H1 (cell line): ENCODE results near the gene GCKR. TPM values are rescaled to one million over a fixed set of nuclear protein-coding genes. Genes with fewer than 3 reads are reported as not detected.
A peak's percentile ranks its signal among the peaks of the same experiment; 100 is the strongest.

Experiments used
- BRCA1 ChIP-seq: IDR thresholded peaks from 2 replicates; pipeline ENCODE4 v1.6.1; 2012; ENCODE audit warnings: low read depth, low read length, improper control_type of control experiment
- CEBPB ChIP-seq: IDR thresholded peaks from 2 replicates; pipeline ENCODE4 v1.6.1; 2012; ENCODE audit warnings: low read depth, low read length
- CHD1 ChIP-seq: IDR thresholded peaks from 2 replicates; pipeline ENCODE4 v1.6.1; 2012; ENCODE audit warnings: low read depth, low read length, improper control_type of control experiment
- CHD2 ChIP-seq: IDR thresholded peaks from 2 replicates; pipeline ENCODE4 v1.6.1; 2012; ENCODE audit warnings: low read length, improper control_type of control experiment
- CTBP2 ChIP-seq: IDR thresholded peaks from 2 replicates; pipeline ENCODE4 v1.7.0; 2011; ENCODE audit warnings: borderline replicate concordance, mild to moderate bottlenecking, moderate library complexity, mixed read lengths, low read length; ENCODE audit not compliant: insufficient read depth, insufficient read length
- GTF2F1 ChIP-seq: IDR thresholded peaks from 2 replicates; pipeline ENCODE4 v1.6.1; 2012; ENCODE audit warnings: low read depth, low read length, improper control_type of control experiment, borderline replicate concordance
- JUN ChIP-seq: IDR thresholded peaks from 2 replicates; pipeline ENCODE4 v1.6.1; 2011; ENCODE audit warnings: low read depth, mild to moderate bottlenecking, improper control_type of control experiment, low read length
- JUND ChIP-seq: IDR thresholded peaks from 2 replicates; pipeline ENCODE4 v1.6.1; 2011; ENCODE audit warnings: mild to moderate bottlenecking, improper control_type of control experiment, low read length
- KDM1A ChIP-seq: fragments of 200-600, 300-600 bp; sonication (generic); IDR thresholded peaks from 2 replicates; pipeline ENCODE4 v1.7.1; 2016; ENCODE audit warnings: mild to moderate bottlenecking, low read length, borderline replicate concordance
- KDM4A ChIP-seq: IDR thresholded peaks from one replicate; pipeline ENCODE4 v1.7.1; 2012; ENCODE audit warnings: low read depth, mild to moderate bottlenecking, moderate library complexity, low read length, inconsistent platforms; ENCODE audit not compliant: severe bottlenecking
- KDM5A ChIP-seq: fragments of 200-600 bp; IDR thresholded peaks from 2 replicates; pipeline ENCODE4 v1.7.1; 2012; ENCODE audit warnings: mild to moderate bottlenecking, low read length, inconsistent platforms, mixed read lengths
- MAFK ChIP-seq: IDR thresholded peaks from 2 replicates; pipeline ENCODE4 v1.6.1; 2012; ENCODE audit warnings: low read depth, mild to moderate bottlenecking, improper control_type of control experiment, low read length
- NRF1 ChIP-seq: IDR thresholded peaks from 2 replicates; pipeline ENCODE4 v1.6.1; 2011; ENCODE audit warnings: mild to moderate bottlenecking, low read depth, low read length, improper control_type of control experiment
- PHF8 ChIP-seq: fragments of 200-600 bp; sonication (generic); conservative IDR thresholded peaks from 2 replicates; pipeline ENCODE4 v1.7.1; 2012; ENCODE audit warnings: low read depth, mild to moderate bottlenecking, inconsistent platforms, low read length, moderate library complexity
- RBBP5 ChIP-seq: IDR thresholded peaks from 2 replicates; pipeline ENCODE4 v1.7.1; 2012; ENCODE audit warnings: low read depth, mild to moderate bottlenecking, inconsistent platforms, low read length, moderate library complexity, borderline replicate concordance
- RFX5 ChIP-seq: IDR thresholded peaks from 2 replicates; pipeline ENCODE4 v1.6.1; 2011; ENCODE audit warnings: low read depth, low read length, improper control_type of control experiment, borderline replicate concordance
- RXRA ChIP-seq: IDR thresholded peaks from 2 replicates; pipeline ENCODE4 v1.6.1; 2011; ENCODE audit warnings: low read depth, mild to moderate bottlenecking, low read length, moderate library complexity; ENCODE audit not compliant: insufficient read depth
- SP1 ChIP-seq: IDR thresholded peaks from 2 replicates; pipeline ENCODE4 v1.6.1; 2011; ENCODE audit warnings: low read depth, low read length
- SUZ12 ChIP-seq: fragments of 200-600 bp; sonication (generic); IDR thresholded peaks from 2 replicates; pipeline ENCODE4 v1.6.1; 2012; ENCODE audit warnings: mild to moderate bottlenecking, inconsistent platforms, low read length, moderate library complexity, mixed read lengths
- TAF1 ChIP-seq: IDR thresholded peaks from 2 replicates; pipeline ENCODE4 v1.6.1; 2011; ENCODE audit warnings: mild to moderate bottlenecking, low read depth, low read length
- TBP ChIP-seq: IDR thresholded peaks from 2 replicates; pipeline ENCODE4 v1.6.1; 2011; ENCODE audit warnings: low read depth, low read length, improper control_type of control experiment
- ZNF274 ChIP-seq: IDR thresholded peaks from 2 replicates; pipeline ENCODE4 v1.7.0; 2012; ENCODE audit warnings: low read length, borderline replicate concordance; ENCODE audit errors: extremely low read depth
- polyA plus RNA-seq, 7 experiments: library from polyadenylated mRNA; depleted of rRNA in 3 of 7; stranded (reverse) in 5 of 7; unstranded in 2 of 7; fragments of >200 nt in 5 of 7; fragments of 200-250 nt in 2 of 7; gene quantifications; 1 replicate in 5 of 7; 2 replicates in 1 of 7; 4 replicates in 1 of 7; pipeline versions ENCODE4 v1.2.1 to v1.2.3, GENCODE V29; 2011 to 2013; ENCODE audit warnings: missing spikeins in 2 of 7, mixed read lengths in 2 of 7
- total RNA-seq: library from RNA; stranded (reverse); fragmentation: NEBNext Ultra II Directional; extraction: Animal tissue kit (Norgen Biotek cat#: 25700); gene quantifications from 2 replicates; pipeline ENCODE4 v1.2.1, GENCODE V29; 2021
- TF ChIP-seq, protein P1 (sequence below): IDR thresholded peaks from 2 replicates; pipeline ENCODE4 v1.6.1; 2012; ENCODE audit warnings: inconsistent platforms
- TF ChIP-seq, protein P2 (sequence below): IDR thresholded peaks from 2 replicates; pipeline ENCODE4 v1.6.1; 2011; ENCODE audit warnings: low read length, improper control_type of control experiment

Gene GCKR
- total and polyA plus RNA-seq, 2 of the 8 experiments (the other 6 are each of a cell fraction or from before 2014, with no cell fraction given): 0.30 to 1.2 TPM

DNA sequence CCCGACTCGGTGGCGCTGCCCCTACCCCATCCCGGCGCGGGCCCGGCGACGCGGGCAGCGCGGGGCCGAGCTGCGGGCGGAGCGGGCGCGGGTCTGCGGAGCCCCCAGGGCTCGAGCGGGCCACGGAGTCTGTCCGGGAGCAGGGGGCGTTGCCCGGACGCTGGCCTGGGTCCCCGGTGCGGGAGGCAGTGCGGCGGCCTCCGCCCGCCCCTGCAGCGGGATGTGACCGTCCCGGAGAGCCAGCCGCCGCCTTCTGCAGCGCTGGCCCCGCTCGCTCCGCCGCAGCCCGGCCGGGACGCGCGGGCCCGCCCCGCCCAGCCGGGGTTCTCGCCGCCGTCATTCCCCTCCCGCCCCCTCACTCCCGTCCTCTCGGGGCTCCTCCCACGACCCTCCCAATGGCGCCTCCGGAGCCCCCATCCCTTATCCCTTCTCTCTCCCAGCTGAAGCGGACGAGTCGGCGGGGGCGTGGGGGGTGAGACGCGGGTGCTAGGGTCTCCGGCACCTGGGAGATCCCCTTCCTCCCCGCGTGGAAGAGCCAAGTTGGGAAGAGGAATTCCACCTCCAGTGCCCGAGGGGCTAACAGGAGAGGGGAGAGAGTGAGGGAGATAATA lies 1.6 kb upstream of the GCKR start, which contains the start of gene FNDC4 (continued):
- TF ChIP-seq GTF2F1 (no peak), ZNF274 (no peak), CEBPB (no peak), RXRA (no peak), MAFK (no peak), SUZ12 (no peak), TAF1 (peak; percentile 92), KDM4A (peak; percentile 79), JUND (no peak), JUN (no peak), KDM5A (no peak), RBBP5 (no peak), NRF1 (no peak), PHF8 (peak; percentile 33), RFX5 (no peak), TBP (peak; percentile 55; the same call in 1 of the 2 replicates), CHD1 (no peak), SP1 (no peak), CHD2 (no peak), CTBP2 (no peak), KDM1A (no peak), BRCA1 (no peak)
- TF ChIP-seq, protein P1, sequence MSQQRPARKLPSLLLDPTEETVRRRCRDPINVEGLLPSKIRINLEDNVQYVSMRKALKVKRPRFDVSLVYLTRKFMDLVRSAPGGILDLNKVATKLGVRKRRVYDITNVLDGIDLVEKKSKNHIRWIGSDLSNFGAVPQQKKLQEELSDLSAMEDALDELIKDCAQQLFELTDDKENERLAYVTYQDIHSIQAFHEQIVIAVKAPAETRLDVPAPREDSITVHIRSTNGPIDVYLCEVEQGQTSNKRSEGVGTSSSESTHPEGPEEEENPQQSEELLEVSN: no peak
- TF ChIP-seq, protein P2, sequence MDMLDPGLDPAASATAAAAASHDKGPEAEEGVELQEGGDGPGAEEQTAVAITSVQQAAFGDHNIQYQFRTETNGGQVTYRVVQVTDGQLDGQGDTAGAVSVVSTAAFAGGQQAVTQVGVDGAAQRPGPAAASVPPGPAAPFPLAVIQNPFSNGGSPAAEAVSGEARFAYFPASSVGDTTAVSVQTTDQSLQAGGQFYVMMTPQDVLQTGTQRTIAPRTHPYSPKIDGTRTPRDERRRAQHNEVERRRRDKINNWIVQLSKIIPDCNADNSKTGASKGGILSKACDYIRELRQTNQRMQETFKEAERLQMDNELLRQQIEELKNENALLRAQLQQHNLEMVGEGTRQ: no peak
